CD4-positive, alpha-beta T cell treated with Interleukin-4 for 4 hours (primary cell): ENCODE measurements around the gene UTF1.
"Not testable (repeated sequence)": the region's sequence is repeated elsewhere in the genome, so short reads cannot be mapped to it uniquely, and the experiment has no call there.

Experiments
- DNase-seq: peaks from one replicate; pipeline ENCODE4 v3.0.0-alpha.2; 2020

UTF1 gene

DNA sequence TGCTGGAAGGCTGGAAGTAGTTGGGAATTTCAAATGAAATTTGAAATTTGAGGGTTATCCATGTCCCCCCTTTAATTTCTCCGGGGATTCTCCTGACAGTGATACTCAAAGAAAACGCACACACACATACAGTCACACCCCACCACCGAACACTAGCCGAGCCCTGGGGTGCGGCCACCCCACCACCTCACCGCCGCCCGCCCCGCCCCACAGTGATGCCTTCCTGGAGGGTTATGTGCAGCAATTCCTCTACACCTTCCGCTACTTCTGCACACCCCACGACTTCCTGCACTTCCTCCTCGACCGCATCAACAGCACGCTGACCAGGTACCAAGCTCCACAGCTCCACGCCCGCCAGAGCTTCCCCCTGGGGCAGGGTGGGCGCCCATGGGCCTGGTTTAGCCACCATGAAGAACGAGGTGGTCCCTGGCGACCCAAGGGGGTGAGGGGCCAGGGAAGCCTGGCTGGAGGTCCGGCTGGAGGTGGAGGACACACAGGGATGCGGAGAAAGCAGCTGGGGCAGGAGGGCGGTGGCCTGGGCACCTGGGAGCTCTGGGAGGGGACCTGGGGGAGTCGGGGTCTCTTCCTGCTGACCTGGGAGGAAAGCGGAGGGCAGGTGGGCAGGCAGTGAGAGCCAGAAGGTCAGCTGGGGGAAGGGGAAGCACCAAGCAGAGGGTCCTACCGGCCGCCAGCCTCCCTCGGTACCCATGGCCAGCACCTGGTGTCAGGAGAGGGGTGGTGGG lies 19.4 kb upstream of the UTF1 start:
- DNase-seq, result no peak

DNA sequence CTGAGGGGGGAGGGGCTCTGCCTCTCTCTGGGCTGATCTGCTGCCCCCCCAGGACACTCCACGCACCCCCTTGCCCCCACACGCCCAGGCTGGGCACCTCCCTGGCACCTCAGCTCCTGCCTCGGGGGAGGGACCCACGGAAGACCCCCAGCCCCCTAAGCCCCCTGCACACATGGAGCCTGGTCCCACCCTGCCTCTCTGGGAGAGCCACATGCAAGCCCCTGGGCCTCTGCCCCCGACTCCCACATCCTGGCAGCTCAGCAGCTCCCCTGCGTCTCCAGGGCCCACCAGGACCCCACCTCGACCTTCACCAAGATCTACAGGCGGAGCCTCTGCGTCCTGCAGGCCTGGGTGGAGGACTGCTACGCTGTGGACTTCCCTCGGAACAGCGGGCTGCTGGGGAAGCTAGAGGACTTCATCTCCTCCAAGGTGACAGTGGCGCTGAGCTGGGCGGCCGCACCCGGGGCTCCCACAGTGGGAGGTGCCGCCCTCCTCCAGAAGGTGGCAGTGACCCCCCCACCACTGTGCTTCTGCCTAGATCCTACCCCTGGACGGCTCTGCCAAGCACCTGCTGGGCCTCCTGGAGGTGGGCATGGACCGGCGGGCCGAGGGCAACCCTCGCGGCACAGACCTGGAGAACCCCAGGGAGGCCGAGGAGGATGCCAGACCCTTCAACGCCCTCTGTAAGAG lies 18.7 kb upstream of the UTF1 start:
- DNase-seq, result no peak

- no peak for DNase-seq
Observed at GRCh38 chr10:133211959-133212852, 17.8 kb upstream of the UTF1 start.

DNA sequence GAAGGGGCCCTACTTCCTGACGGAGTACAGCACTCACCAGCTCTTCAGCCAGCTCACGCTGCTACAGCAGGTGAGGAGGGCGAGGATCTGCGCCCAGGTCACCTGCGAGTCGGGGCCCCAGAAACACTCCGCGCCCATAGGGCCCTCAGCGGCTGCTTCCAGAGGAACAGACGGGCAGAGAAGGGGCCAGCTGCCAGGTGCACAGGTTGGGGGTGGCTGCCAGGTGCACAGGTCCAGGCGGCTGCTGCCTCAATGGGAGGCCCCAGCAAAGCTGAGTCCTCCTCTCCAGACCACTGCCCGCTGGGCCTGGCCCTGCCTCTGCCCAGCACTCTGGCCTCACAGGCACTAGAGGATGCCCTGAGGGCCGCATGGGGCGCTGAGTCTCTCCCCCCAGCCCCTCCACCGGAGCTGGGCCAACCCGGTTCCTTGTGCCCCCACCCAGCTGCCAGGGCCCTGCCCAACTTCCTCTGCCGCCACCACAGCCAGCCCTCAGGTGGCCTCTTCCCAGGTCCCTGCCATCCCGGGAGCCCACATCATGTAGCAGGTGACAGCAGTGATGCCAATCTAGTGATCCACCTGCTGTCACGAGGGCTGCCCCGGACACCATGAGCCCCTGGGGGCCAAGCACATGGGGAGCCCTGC lies 17.0 kb upstream of the UTF1 start:
- DNase-seq, result no peak

GRCh38 chr10:133213641-133214467 lies 16.2 kb upstream of the UTF1 start:
- no peak for DNase-seq

DNA sequence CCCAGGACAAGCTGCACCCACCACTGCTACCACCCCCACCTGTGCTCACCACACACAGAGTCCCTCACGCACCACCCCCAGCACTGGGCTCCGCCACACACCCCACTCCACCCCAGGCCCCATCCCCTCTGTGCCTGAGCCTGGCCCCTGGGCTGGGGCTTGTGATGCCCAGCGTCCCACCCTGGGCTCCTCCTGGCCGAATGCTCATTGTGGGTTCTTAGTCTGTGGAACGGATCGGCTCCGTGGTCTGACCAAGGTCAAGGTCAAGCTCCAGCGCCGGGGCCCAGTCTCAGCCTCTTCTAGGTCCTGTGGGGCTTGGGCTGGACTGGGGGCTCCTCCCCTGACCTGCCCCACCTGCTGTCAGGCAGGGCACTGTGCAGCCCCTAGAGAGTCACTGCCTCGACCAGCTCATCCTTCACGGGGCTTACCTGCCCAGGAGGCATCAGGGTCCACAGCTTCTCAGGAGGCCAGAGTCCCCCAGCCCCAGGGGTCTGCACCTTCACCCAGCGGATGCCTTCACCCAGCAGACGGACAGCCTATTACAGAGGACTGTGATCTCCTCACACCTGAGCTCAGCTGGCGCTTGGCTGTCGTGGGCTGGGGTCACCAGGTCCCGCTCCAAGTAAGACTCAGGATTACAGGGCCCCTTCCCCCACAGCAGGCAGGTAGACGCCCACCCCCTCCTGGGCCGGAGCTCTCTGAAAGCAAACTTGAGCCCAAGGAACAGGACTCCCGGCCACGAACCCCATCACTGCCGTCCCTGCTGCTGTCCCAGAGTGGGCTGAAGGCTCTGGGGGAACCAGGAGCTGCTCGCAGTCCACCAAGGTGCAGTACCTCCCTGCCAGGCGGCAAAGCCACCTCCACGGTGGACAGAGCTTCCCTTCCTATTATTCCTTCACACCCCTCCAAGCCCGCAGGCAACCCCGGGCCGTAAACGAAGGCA lies 15.3 kb upstream of the UTF1 start:
- no peak for DNase-seq

GRCh38 chr10:133215586-133215985 lies 14.4 kb upstream of the UTF1 start:
- no peak for DNase-seq

- no peak for DNase-seq
Observed at GRCh38 chr10:133216776-133217175, 13.2 kb upstream of the UTF1 start.

DNA sequence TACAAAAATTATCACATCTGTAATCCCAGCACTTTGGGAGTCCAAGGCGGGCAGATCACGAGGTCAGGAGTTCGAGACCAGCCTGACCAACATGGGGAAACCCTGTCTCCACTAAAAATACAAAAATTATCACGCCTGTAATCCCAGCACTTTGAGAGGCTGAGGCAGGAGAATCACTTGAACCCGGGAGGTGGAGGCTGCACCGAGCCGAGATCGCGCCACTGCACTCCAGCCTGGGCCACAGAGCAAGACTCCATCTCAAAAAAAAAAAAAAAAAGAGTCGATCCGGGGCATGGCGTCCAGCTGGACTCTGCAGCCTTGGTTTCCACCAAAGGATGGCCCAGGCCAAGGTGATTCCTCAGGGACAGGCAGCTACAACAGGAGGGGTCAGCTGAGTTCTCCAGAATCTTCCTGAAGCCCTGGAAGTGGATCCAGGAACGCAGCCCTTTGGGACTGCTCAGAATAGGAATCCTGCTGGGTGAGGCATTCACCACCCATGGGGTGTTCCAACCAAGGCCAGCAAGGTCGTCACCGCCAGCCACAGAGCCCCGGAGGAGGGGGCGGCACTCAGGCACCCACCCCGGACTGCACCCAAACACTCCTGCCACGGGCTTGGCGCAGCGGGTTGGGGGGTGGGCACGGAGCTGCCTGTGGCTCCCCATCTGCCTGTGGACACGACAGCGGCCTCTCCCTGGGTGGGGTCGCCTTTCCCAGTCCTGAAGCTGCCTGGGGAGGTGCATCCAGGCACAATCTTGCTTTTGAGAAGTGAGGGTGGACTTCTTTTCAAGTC lies 12.0 kb upstream of the UTF1 start:
- DNase-seq, result no peak

DNA sequence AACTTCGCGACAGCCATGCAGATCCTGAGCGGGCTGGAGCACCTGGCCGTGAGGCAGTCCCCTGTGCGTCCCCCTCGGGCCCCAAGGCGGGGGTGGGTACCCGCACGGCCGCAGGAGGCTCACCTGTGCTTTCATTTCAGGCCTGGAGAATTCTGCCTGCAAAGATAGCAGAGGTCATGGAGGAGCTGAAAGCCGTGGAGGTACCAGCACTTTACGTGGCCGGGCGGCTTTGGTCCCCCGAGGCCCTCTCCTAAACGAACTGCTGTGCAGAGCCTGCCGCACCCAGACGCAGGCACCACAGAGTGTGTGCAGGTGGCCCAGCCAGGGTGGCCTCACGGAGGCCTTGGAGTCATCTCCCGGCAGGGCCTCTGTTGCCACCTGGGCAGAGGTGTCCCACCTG lies 11.1 kb upstream of the UTF1 start:
- no peak for DNase-seq

DNA sequence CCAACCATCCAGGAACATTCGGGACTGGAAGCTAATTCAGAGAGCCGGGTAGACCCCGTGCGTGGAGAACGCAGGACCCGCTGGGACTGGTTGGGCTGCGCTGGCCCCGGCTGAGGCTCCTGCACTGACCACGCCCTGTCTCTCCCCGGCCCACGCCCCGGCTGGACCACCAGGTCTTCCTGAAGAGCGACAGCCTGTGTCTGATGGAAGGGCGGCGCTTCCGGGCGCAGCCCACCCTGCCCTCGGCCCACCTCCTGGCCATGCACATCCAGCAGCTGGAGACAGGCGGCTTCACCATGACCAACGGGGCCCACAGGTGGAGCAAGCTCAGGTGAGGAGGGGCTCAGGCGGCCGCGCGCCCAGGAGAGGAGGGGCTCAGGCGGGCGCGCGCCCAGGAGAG lies 10.2 kb upstream of the UTF1 start:
- DNase-seq, result no peak

DNA sequence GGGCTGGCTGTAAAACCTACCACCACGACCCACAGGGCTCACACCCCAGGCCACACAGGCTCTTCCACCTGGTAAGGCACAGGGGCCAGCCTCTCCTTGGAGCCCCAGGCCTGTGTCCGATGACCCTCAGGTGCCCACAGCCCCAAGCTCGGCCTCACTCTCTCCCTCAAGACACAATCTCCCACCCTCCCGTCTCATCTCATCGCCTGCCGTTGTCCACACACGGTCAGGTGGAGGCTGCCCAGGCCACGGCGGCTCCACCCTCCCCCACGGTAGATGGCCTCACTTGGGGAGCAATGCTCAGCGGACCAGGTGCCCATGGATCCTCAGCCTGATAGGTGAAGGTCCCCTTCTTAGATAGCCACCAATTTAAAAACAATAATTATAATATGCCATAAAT lies 8.7 kb upstream of the UTF1 start:
- no peak for DNase-seq

DNA sequence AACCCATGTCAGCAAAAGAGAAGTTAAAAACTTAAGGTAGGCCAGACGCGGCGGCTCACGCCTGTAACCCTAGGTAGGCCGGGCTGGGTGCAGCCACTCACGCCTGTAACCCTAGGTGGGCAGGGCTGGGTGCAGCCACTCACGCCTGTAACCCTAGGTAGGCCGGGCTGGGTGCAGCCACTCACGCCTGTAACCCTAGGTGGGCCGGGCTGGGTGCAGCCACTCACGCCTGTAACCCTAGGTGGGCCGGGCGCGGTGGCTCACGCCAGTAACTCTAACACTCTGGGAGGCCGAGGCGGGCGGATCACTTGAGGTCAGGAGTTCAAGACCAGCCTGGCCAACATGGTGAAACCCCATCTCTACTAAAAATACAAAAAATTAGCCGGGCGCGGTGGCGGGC lies 8.3 kb upstream of the UTF1 start:
- not testable (repeated sequence) for DNase-seq

- no peak for DNase-seq
Observed at GRCh38 chr10:133224076-133224475, 5.9 kb upstream of the UTF1 start.

DNA sequence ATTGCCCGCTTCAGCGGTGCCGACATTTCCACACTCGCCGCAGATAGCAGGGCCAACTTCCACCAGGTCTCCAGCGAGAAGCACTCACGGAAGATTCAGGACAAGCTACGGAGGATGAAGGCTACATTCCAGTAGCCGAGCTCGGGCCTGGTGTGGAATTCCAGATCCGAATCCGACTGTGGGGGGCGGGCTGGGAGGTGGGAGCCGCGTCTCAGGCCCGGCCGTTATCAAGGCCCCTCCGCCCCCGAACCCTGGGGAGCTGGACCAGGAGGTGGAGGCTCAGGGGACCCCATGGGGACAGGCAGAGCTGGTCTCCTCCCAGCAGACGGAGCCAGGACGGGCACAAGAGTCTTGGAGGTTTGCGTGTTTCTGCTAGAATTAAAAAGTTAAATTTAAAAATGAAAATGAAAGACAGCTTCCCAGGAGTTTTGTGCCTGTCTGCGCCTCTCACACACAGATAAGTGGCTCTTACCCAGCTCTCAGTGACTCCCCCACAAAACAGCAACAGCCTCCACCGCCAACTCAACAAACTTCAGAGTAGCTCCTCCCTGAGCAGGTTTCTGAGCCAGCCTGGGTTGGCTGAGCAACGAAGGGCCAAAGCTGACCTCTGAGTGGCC lies 5.2 kb upstream of the UTF1 start:
- no peak for DNase-seq

- no peak for DNase-seq
Observed at GRCh38 chr10:133225707-133226191, 4.3 kb upstream of the UTF1 start.

- DNase-seq, result no peak
Observed at GRCh38 chr10:133226251-133226808, 3.7 kb upstream of the UTF1 start.

DNA sequence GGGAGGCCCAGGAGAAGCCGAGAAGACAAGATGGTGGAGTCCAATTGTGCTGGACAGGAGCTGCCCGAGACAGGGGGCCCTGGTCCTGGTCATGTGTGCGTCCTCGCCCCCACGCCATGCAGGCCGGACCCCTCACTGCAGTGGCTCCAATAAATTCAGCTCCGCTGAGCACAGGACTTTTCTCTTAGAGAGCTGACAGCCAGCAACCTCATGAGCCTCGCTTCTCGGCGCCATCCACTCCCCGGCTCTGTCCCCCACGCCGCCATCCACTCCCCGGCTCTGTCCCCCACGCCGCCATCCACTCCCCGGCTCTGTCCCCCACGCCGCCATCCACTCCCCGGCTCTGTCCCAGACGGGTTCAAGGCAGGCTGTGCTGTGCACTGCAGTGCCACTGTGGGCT lies 2.8 kb upstream of the UTF1 start:
- no peak for DNase-seq
